Liver (tissue), 9 donors: ENCODE measurements around the gene COPS8. TPM values are rescaled to one million over a fixed set of nuclear protein-coding genes. Genes with fewer than 3 reads are reported as not detected.

Experiments used
- DNase-seq: peaks from one replicate; pipeline ENCODE4 v3.0.0-alpha.2; 2017; ENCODE audit warnings: low spot score
- H3K27ac ChIP-seq, 2 donors: one replicate each; pipeline ENCODE4 v1.7.0; 2013; ENCODE audit warnings: inconsistent platforms in 2 of 2, low read length in 2 of 2, control low read depth in 1 of 2, low read depth in 1 of 2, mild to moderate bottlenecking in 1 of 2
- H3K27me3 ChIP-seq, 4 donors: one replicate each; pipeline versions ENCODE4 v1.6.1 to v1.7.0; 2013; ENCODE audit warnings: low read length in 3 of 4, inconsistent platforms in 1 of 4, mild to moderate bottlenecking in 1 of 4, moderate library complexity in 1 of 4; ENCODE audit not compliant: control insufficient read depth in 4 of 4, insufficient read depth in 4 of 4
- H3K36me3 ChIP-seq, 4 donors: one replicate each; pipeline versions ENCODE4 v1.6.1 to v1.7.0; 2013; ENCODE audit warnings: low read length in 3 of 4, mild to moderate bottlenecking in 3 of 4, low read depth in 1 of 4, moderate library complexity in 1 of 4; ENCODE audit not compliant: control insufficient read depth in 4 of 4, insufficient read depth in 3 of 4
- H3K4me1 ChIP-seq, 4 donors: one replicate each; pipeline versions ENCODE4 v1.6.1 to v1.7.0; 2013; ENCODE audit warnings: low read length in 3 of 4, mild to moderate bottlenecking in 3 of 4, moderate library complexity in 1 of 4; ENCODE audit not compliant: control insufficient read depth in 4 of 4, insufficient read depth in 4 of 4
- H3K4me3 ChIP-seq, 3 donors: one replicate each; pipeline versions ENCODE4 v1.6.1 to v1.7.0; 2013; ENCODE audit warnings: low read length in 3 of 3, control low read depth in 1 of 3, low read depth in 1 of 3, mild to moderate bottlenecking in 1 of 3
- H3K9ac ChIP-seq, 2 donors: one replicate each; pipeline ENCODE4 v1.7.0; 2013; ENCODE audit warnings: low read length in 2 of 2, mild to moderate bottlenecking in 2 of 2, moderate library complexity in 2 of 2, control low read depth in 1 of 2, low read depth in 1 of 2
- H3K9me3 ChIP-seq, 4 donors: one replicate each; pipeline versions ENCODE4 v1.6.1 to v1.7.0; 2013; ENCODE audit warnings: low read length in 3 of 4; ENCODE audit not compliant: control insufficient read depth in 4 of 4
- ATF3 ChIP-seq: IDR thresholded peaks from 2 replicates; pipeline ENCODE4 v1.6.1; 2016; ENCODE audit warnings: antibody characterized with exemption
- CTCF ChIP-seq: fragments of 150-350 bp; IDR thresholded peaks from 2 replicates; pipeline ENCODE4 v1.5.1; 2017; ENCODE audit warnings: improper control_type of control experiment, low read depth, low read length; ENCODE audit not compliant: missing input control
- EGR1 ChIP-seq, 2 donors: IDR thresholded peaks; 2 replicates each; pipeline ENCODE4 v1.6.1; 2016 to 2018; ENCODE audit warnings: antibody characterized with exemption in 2 of 2, low read depth in 2 of 2
- FOXA1 ChIP-seq: IDR thresholded peaks from 2 replicates; pipeline ENCODE4 v1.6.1; 2016; ENCODE audit warnings: antibody characterized with exemption
- FOXA2 ChIP-seq: IDR thresholded peaks from 2 replicates; pipeline ENCODE4 v1.6.1; 2016; ENCODE audit warnings: antibody characterized with exemption
- GABPA ChIP-seq, 2 donors: IDR thresholded peaks in 1 of 2; conservative IDR thresholded peaks in 1 of 2; 2 replicates each; pipeline ENCODE4 v1.6.1; 2016; ENCODE audit warnings: antibody characterized with exemption in 2 of 2, mild to moderate bottlenecking in 1 of 2, moderate library complexity in 1 of 2
- HNF4A ChIP-seq, 2 donors: conservative IDR thresholded peaks; 2 replicates each; pipeline ENCODE4 v1.6.1; 2016; ENCODE audit warnings: antibody characterized with exemption in 2 of 2, mild to moderate bottlenecking in 2 of 2
- JUND ChIP-seq, 2 donors: IDR thresholded peaks; 2 replicates each; pipeline ENCODE4 v1.6.1; 2016; ENCODE audit warnings: antibody characterized with exemption in 2 of 2
- MAX ChIP-seq: IDR thresholded peaks from 2 replicates; pipeline ENCODE4 v1.6.1; 2016; ENCODE audit warnings: antibody characterized with exemption
- NR2F2 ChIP-seq: IDR thresholded peaks from 2 replicates; pipeline ENCODE4 v1.6.1; 2016; ENCODE audit warnings: antibody characterized with exemption
- RAD21 ChIP-seq, 2 donors: IDR thresholded peaks; 2 replicates each; pipeline ENCODE4 v1.6.1; 2016; ENCODE audit warnings: antibody characterized with exemption in 2 of 2, mild to moderate bottlenecking in 2 of 2
- RXRA ChIP-seq, 2 donors: IDR thresholded peaks; 2 replicates each; pipeline ENCODE4 v1.6.1; 2017 to 2018; ENCODE audit warnings: antibody characterized with exemption in 2 of 2, mild to moderate bottlenecking in 1 of 2
- TAF1 ChIP-seq: conservative IDR thresholded peaks from 2 replicates; pipeline ENCODE4 v1.6.1; 2016; ENCODE audit warnings: antibody characterized with exemption, mild to moderate bottlenecking
- YY1 ChIP-seq: IDR thresholded peaks from 2 replicates; pipeline ENCODE4 v1.6.1; 2016; ENCODE audit warnings: antibody characterized with exemption, mild to moderate bottlenecking
- whole genome bisulfite sequencing: extraction: QIAGEN DNeasy Blood & Tissue Kit; methylation state at CpG from one replicate; pipeline ENCODE4 v1.1.7; 2013; 5-methylcytosine and 5-hydroxymethylcytosine counted together
- polyA plus RNA-seq, 2 donors: library from polyadenylated mRNA; stranded (reverse) in 1 of 2; unstranded in 1 of 2; fragments of 200-250 nt in 1 of 2; fragments of >200 nt in 1 of 2; fragmentation: Nextera tagmentation in 1 of 2; extraction: Ambion mirVana in 1 of 2; gene quantifications; one replicate each; pipeline versions ENCODE4 v1.2.1 to v1.2.3, GENCODE V29; 2013 to 2015
- total RNA-seq, 2 donors: library from RNA; depleted of rRNA; stranded (reverse); fragments of >200 nt; gene quantifications; one replicate each; pipeline ENCODE4 v1.2.3, GENCODE V29; 2014
- TF ChIP-seq, protein P1 (sequence below): IDR thresholded peaks from 2 replicates; pipeline ENCODE4 v1.6.1; 2016; ENCODE audit warnings: antibody characterized with exemption
- TF ChIP-seq, protein P2 (sequence below): IDR thresholded peaks from 2 replicates; pipeline ENCODE4 v1.6.1; 2016; ENCODE audit warnings: antibody characterized with exemption, mild to moderate bottlenecking
- donor health status: healthy.
- donor health status: healthy.
- donor health status: healthy.
- donor health status: healthy.
- donor health status: healthy.

The COPS8 gene
- total and polyA plus RNA-seq, 4 donors: 19.1 to 32.9 (median 20.1) TPM

- Histone ChIP-seq H3K4me1 (peaks cover 0 to 21% (median 16%) of the 10 kb centered on the region in 4 donors), H3K9ac (no peak overlapping the region), H3K9me3 (no peaks in the 10 kb centered on the region), H3K27ac (no peak overlapping the region), H3K4me3 (no peak overlapping the region), H3K36me3 (no peaks in the 10 kb centered on the region), H3K27me3 (no peaks in the 10 kb centered on the region)
- DNase-seq: no peak
- 94% methylated on average over 3 of the region's 3 CpGs for WGBS
- TF ChIP-seq TAF1 (no peak), NR2F2 (no peak), FOXA1 (no peak), HNF4A (conservative IDR thresholded peaks at IDR 0.05) (no peak), EGR1 (IDR thresholded peaks at IDR 0.05; ENCODE audit: low read depth in 2 of 2) (no peak), CTCF (no peak), ATF3 (no peak), GABPA (IDR thresholded peaks at IDR 0.05 in 1 of 2, conservative IDR thresholded peaks at IDR 0.05 in 1 of 2) (no peak), RXRA (IDR thresholded peaks at IDR 0.05) (no peak), MAX (no peak), JUND (IDR thresholded peaks at IDR 0.05) (no peak)
- TF ChIP-seq, protein P1, sequence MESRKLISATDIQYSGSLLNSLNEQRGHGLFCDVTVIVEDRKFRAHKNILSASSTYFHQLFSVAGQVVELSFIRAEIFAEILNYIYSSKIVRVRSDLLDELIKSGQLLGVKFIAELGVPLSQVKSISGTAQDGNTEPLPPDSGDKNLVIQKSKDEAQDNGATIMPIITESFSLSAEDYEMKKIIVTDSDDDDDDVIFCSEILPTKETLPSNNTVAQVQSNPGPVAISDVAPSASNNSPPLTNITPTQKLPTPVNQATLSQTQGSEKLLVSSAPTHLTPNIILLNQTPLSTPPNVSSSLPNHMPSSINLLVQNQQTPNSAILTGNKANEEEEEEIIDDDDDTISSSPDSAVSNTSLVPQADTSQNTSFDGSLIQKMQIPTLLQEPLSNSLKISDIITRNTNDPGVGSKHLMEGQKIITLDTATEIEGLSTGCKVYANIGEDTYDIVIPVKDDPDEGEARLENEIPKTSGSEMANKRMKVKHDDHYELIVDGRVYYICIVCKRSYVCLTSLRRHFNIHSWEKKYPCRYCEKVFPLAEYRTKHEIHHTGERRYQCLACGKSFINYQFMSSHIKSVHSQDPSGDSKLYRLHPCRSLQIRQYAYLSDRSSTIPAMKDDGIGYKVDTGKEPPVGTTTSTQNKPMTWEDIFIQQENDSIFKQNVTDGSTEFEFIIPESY: no peak
- TF ChIP-seq, protein P2, sequence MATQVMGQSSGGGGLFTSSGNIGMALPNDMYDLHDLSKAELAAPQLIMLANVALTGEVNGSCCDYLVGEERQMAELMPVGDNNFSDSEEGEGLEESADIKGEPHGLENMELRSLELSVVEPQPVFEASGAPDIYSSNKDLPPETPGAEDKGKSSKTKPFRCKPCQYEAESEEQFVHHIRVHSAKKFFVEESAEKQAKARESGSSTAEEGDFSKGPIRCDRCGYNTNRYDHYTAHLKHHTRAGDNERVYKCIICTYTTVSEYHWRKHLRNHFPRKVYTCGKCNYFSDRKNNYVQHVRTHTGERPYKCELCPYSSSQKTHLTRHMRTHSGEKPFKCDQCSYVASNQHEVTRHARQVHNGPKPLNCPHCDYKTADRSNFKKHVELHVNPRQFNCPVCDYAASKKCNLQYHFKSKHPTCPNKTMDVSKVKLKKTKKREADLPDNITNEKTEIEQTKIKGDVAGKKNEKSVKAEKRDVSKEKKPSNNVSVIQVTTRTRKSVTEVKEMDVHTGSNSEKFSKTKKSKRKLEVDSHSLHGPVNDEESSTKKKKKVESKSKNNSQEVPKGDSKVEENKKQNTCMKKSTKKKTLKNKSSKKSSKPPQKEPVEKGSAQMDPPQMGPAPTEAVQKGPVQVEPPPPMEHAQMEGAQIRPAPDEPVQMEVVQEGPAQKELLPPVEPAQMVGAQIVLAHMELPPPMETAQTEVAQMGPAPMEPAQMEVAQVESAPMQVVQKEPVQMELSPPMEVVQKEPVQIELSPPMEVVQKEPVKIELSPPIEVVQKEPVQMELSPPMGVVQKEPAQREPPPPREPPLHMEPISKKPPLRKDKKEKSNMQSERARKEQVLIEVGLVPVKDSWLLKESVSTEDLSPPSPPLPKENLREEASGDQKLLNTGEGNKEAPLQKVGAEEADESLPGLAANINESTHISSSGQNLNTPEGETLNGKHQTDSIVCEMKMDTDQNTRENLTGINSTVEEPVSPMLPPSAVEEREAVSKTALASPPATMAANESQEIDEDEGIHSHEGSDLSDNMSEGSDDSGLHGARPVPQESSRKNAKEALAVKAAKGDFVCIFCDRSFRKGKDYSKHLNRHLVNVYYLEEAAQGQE: no peak
Observed at GRCh38 chr2:237083026-237083425, 2.7 kb upstream of the COPS8 start.

DNA sequence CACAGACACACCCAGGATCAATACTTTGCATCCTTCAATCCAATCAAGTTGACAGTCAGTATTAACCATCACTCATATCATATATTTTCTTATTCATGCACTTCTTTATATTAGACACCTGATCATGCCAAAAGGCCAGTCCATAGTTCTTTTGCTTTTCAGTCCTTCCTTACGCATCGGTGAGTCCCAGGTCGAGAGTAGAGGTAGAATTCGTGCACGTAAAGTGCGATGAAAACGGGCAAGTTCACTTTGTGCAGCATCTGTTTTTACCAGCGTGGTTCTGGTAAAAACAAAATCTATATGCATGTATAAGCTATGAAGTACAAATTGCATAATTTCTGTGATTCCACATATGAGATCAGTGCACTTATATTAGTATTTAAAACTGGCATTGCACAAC is 1.2 kb upstream of the COPS8 start:
- no peak overlapping the region for H3K27ac ChIP-seq
- H3K4me3 ChIP-seq: no peak overlapping the region
- H3K27me3 ChIP-seq: no peaks in the 10 kb centered on the region
- peak overlapping the region in 1 of 2 donors; percentile 97 for H3K9ac ChIP-seq
- 96% methylated on average over 8 of the region's 8 CpGs for WGBS
- DNase-seq: no peak
- TF ChIP-seq FOXA2: no peak
- no peak for TF ChIP-seq ATF3
- TF ChIP-seq RXRA (IDR thresholded peaks at IDR 0.05): no peak
- TF ChIP-seq NR2F2: no peak
- no peak for TF ChIP-seq TAF1
- TF ChIP-seq RAD21 (IDR thresholded peaks at IDR 0.05): no peak
- no peak for TF ChIP-seq HNF4A (conservative IDR thresholded peaks at IDR 0.05)
- TF ChIP-seq YY1: no peak
- no peak for TF ChIP-seq CTCF
- TF ChIP-seq, protein P1: no peak
- TF ChIP-seq GABPA (IDR thresholded peaks at IDR 0.05 in 1 of 2, conservative IDR thresholded peaks at IDR 0.05 in 1 of 2): no peak
- H3K36me3 ChIP-seq: peaks cover 0 to 6% (median 0%) of the 10 kb centered on the region in 4 donors
- peaks cover 0 to 21% (median 16%) of the 10 kb centered on the region in 4 donors for H3K4me1 ChIP-seq
- no peaks in the 10 kb centered on the region for H3K9me3 ChIP-seq
